Measurements from ENCODE around the gene CD9. TPM values are rescaled to one million over a fixed set of nuclear protein-coding genes. Genes with fewer than 3 reads are reported as not detected.

The CD9 gene
- polyA plus RNA-seq, 1 donor (not counting 4 experiments of a cell fraction or from before 2014, with no cell fraction given): 1,084 TPM

GRCh38 chr12:6215932-6216494 is 15.8 kb downstream of the CD9 start:
- Histone ChIP-seq H3K9me1 (ENCODE audit: control insufficient read depth, extremely low read depth, insufficient read depth, low read length) (no peaks in the 10 kb centered on the region), H3K79me2 (ENCODE audit: control insufficient read depth, insufficient read depth, low read length) (peaks cover 76% of the 10 kb centered on the region), H3K9ac (ENCODE audit: control insufficient read depth, extremely low read depth, insufficient read depth, low read length) (peak overlapping the region; percentile 96), H3K4me1 (ENCODE audit: control insufficient read depth, extremely low read depth, insufficient read depth, low read length) (peaks cover 94% of the 10 kb centered on the region), H3K36me3 (ENCODE audit: control insufficient read depth in 2 of 2, extremely low read depth in 1 of 2, insufficient read depth in 2 of 2, low read length in 2 of 2) (peaks cover 13 to 33% of the 10 kb centered on the region in 2 experiments), H2AFZ (ENCODE audit: control insufficient read depth, low read length) (no peak overlapping the region), H3K27me3 (ENCODE audit: control insufficient read depth, extremely low read depth, insufficient read depth, low read length) (no peaks in the 10 kb centered on the region), H3K4me2 (ENCODE audit: control insufficient read depth, extremely low read depth, insufficient read depth, low read depth, low read length) (peak overlapping the region; percentile 88), H3K4me3 (ENCODE audit: control insufficient read depth in 2 of 3, extremely low read depth in 1 of 3, insufficient read depth in 2 of 3, low read depth in 1 of 3, low read length in 3 of 3) (peak overlapping the region in 2 of 3 experiments; percentile 50 to 55), H4K20me1 (ENCODE audit: control insufficient read depth, extremely low read depth, insufficient read depth, low read length) (no peaks in the 10 kb centered on the region), H3K9me3 (ENCODE audit: control insufficient read depth, low read depth, low read length) (no peaks in the 10 kb centered on the region), H3K27ac (ENCODE audit: control insufficient read depth, insufficient read depth, low read length) (peak overlapping the region; percentile 100)
- dilution Hi-C loops (cut with MboI; ENCODE audit: extremely low pct_ligation_motif_present, low sequenced_read_pairs): no loop called here
- DNase-seq (ENCODE audit: low read depth, low spot score) (peak; percentile 97), FAIRE-seq (peak; percentile 83)
- no peak for TF ChIP-seq EZH2 (IDR thresholded peaks at IDR 0.05; ENCODE audit: low read length)
- TF ChIP-seq CTCF (optimal IDR thresholded peaks at IDR 0.05 in 1 of 3, IDR thresholded peaks at IDR 0.05 in 1 of 3, conservative IDR thresholded peaks at IDR 0.05 in 1 of 3; ENCODE audit: extremely low read depth in 1 of 3, insufficient read depth in 2 of 3, low read length in 3 of 3): no peak

- Histone ChIP-seq H3K27me3 (ENCODE audit: control insufficient read depth, extremely low read depth, insufficient read depth, low read length) (no peaks in the 10 kb centered on the region), H4K20me1 (ENCODE audit: control insufficient read depth, extremely low read depth, insufficient read depth, low read length) (no peaks in the 10 kb centered on the region), H2AFZ (ENCODE audit: control insufficient read depth, low read length) (no peak overlapping the region), H3K9ac (ENCODE audit: control insufficient read depth, extremely low read depth, insufficient read depth, low read length) (peak overlapping the region; percentile 96), H3K36me3 (ENCODE audit: control insufficient read depth in 2 of 2, extremely low read depth in 1 of 2, insufficient read depth in 2 of 2, low read length in 2 of 2) (peaks cover 13 to 35% of the 10 kb centered on the region in 2 experiments), H3K79me2 (ENCODE audit: control insufficient read depth, insufficient read depth, low read length) (peaks cover 76% of the 10 kb centered on the region), H3K4me2 (ENCODE audit: control insufficient read depth, extremely low read depth, insufficient read depth, low read depth, low read length) (peak overlapping the region; percentile 87), H3K9me3 (ENCODE audit: control insufficient read depth, low read depth, low read length) (no peaks in the 10 kb centered on the region), H3K9me1 (ENCODE audit: control insufficient read depth, extremely low read depth, insufficient read depth, low read length) (no peaks in the 10 kb centered on the region), H3K27ac (ENCODE audit: control insufficient read depth, insufficient read depth, low read length) (peak overlapping the region; percentile 100), H3K4me3 (ENCODE audit: control insufficient read depth in 2 of 3, extremely low read depth in 1 of 3, insufficient read depth in 2 of 3, low read depth in 1 of 3, low read length in 3 of 3) (peak overlapping the region in 2 of 3 experiments; percentile 51 to 54), H3K4me1 (ENCODE audit: control insufficient read depth, extremely low read depth, insufficient read depth, low read length) (peaks cover 94% of the 10 kb centered on the region)
- FAIRE-seq (no peak), DNase-seq (ENCODE audit: low read depth, low spot score) (no peak)
- dilution Hi-C loops (cut with MboI; ENCODE audit: extremely low pct_ligation_motif_present, low sequenced_read_pairs): no loop called here
- TF ChIP-seq EZH2 (IDR thresholded peaks at IDR 0.05; ENCODE audit: low read length): no peak
- no peak for TF ChIP-seq CTCF (optimal IDR thresholded peaks at IDR 0.05 in 1 of 3, IDR thresholded peaks at IDR 0.05 in 1 of 3, conservative IDR thresholded peaks at IDR 0.05 in 1 of 3; ENCODE audit: extremely low read depth in 1 of 3, insufficient read depth in 2 of 3, low read length in 3 of 3)
These were observed 16.4 kb downstream of the CD9 start for GRCh38 chr12:6216581-6216980.
